ENCODE measurements around the gene CYP3A7. TPM values are rescaled to one million over a fixed set of nuclear protein-coding genes. Genes with fewer than 3 reads are reported as not detected.
"Not testable (repeated sequence)": the region's sequence is repeated elsewhere in the genome, so short reads cannot be mapped to it uniquely, and the experiment has no call there.

Gene CYP3A7
- total RNA-seq, 1 donor from 2014 or later = 1.6 TPM

- Histone ChIP-seq H3K4me3 (no peak overlapping the region), H3K4me1 (no peaks in the 10 kb centered on the region), H3K27ac (no peak overlapping the region), H3K27me3 (no peaks in the 10 kb centered on the region), H3K36me3 (no peaks in the 10 kb centered on the region), H3K9me3 (no peaks in the 10 kb centered on the region)
- intact Hi-C loops (cut with DNase I) = no loop called here
- no peak for ATAC-seq
- TF ChIP-seq CTCF (IDR thresholded peaks at IDR 0.05) = no peak
- DNase-seq = no peak
Observed at GRCh38 chr7:99713995-99714570, 20.9 kb downstream of the CYP3A7 start.

GRCh38 chr7:99709838-99710578 lies 25.0 kb downstream of the CYP3A7 start:
- Histone ChIP-seq H3K27me3 (no peaks in the 10 kb centered on the region), H3K9me3 (no peaks in the 10 kb centered on the region), H3K36me3 (no peaks in the 10 kb centered on the region), H3K4me3 (no peak overlapping the region), H3K27ac (no peak overlapping the region), H3K4me1 (no peaks in the 10 kb centered on the region)
- DNase-seq (no peak), ATAC-seq (no peak)
- TF ChIP-seq CTCF (IDR thresholded peaks at IDR 0.05) = no peak
- intact Hi-C loops (cut with DNase I) = no loop called here

- no peak overlapping the region for H3K4me3 ChIP-seq
- no peak for TF ChIP-seq CTCF (IDR thresholded peaks at IDR 0.05)
- no peaks in the 10 kb centered on the region for H3K36me3 ChIP-seq
- ATAC-seq (no peak), DNase-seq (no peak)
- intact Hi-C loops (cut with DNase I) = no loop called here
- H3K27ac ChIP-seq = no peak overlapping the region
- H3K27me3 ChIP-seq = no peaks in the 10 kb centered on the region
- H3K9me3 ChIP-seq = no peaks in the 10 kb centered on the region
- no peaks in the 10 kb centered on the region for H3K4me1 ChIP-seq
Observed at GRCh38 chr7:99709260-99709659, 25.7 kb downstream of the CYP3A7 start.

- H3K27ac ChIP-seq = no peak overlapping the region
- no peaks in the 10 kb centered on the region for H3K4me1 ChIP-seq
- TF ChIP-seq CTCF (IDR thresholded peaks at IDR 0.05) = no peak
- ATAC-seq = no peak
- H3K4me3 ChIP-seq = no peak overlapping the region
- intact Hi-C loops (cut with DNase I) = no loop called here
- no peaks in the 10 kb centered on the region for H3K9me3 ChIP-seq
- H3K36me3 ChIP-seq = no peaks in the 10 kb centered on the region
- H3K27me3 ChIP-seq = no peaks in the 10 kb centered on the region
- no peak for DNase-seq
Observed at GRCh38 chr7:99707096-99707495, 27.9 kb downstream of the CYP3A7 start.

- DNase-seq = no peak
- no peak overlapping the region for H3K27ac ChIP-seq
- H3K4me1 ChIP-seq = no peaks in the 10 kb centered on the region
- no peaks in the 10 kb centered on the region for H3K27me3 ChIP-seq
- H3K9me3 ChIP-seq = no peaks in the 10 kb centered on the region
- ATAC-seq = peak; percentile 47
- intact Hi-C loops (cut with DNase I) = no loop called here
- no peak for TF ChIP-seq CTCF (IDR thresholded peaks at IDR 0.05)
- no peaks in the 10 kb centered on the region for H3K36me3 ChIP-seq
- no peak overlapping the region for H3K4me3 ChIP-seq
Observed at GRCh38 chr7:99699946-99700345, 35.0 kb downstream of the CYP3A7 start.

GRCh38 chr7:99698867-99699730 lies 35.9 kb downstream of the CYP3A7 start:
- H3K9me3 ChIP-seq; H3K4me3 ChIP-seq; DNase-seq; intact Hi-C loops (cut with DNase I); H3K36me3 ChIP-seq; H3K4me1 ChIP-seq; H3K27me3 ChIP-seq: not testable (repeated sequence)
- peak; percentile 84 for ATAC-seq
- peak overlapping the region; percentile 2 for H3K27ac ChIP-seq
